ENCODE data around the gene UPK3BL1. TPM values are rescaled to one million over a fixed set of nuclear protein-coding genes. Genes with fewer than 3 reads are reported as not detected.
"Not testable (repeated sequence)": the region's sequence is repeated elsewhere in the genome, so short reads cannot be mapped to it uniquely, and the experiment has no call there.

UPK3BL1 gene, protein sequence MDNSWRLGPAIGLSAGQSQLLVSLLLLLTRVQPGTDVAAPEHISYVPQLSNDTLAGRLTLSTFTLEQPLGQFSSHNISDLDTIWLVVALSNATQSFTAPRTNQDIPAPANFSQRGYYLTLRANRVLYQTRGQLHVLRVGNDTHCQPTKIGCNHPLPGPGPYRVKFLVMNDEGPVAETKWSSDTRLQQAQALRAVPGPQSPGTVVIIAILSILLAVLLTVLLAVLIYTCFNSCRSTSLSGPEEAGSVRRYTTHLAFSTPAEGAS
- 10.0 TPM for total RNA-seq

DNA sequence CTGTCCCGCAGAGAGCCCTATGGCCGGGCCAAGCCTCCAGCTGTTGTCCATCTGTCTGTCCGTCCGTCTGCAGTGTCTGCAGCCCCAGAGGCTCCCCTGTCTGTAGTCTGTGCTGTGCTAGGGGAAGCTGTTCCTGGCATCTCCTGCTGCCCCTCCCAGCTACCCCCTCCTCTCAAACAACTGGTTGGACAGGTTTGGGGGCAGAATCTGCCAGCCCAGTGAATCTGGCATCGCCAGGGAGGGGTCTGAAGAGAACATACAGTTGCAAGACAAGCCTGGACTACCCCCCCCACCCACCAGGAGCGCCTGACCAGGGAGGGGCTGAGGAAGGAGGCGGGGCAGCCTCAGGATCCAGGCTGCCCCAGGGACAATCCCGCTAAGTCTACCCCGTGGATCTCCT, at the start of gene UPK3BL1:
TSS of gene UPK3BL1 (minus strand) at position 101 of the 400 bp plus-strand sequence. CDS start at position 51, 50 bp downstream.
- ATAC-seq; DNase-seq (ENCODE audit: low spot score): not testable (repeated sequence)

GRCh38 chr7:102690602-102691001, 48.0 kb upstream of the UPK3BL1 start:
- not testable (repeated sequence) for ATAC-seq; DNase-seq (ENCODE audit: low spot score)

DNA sequence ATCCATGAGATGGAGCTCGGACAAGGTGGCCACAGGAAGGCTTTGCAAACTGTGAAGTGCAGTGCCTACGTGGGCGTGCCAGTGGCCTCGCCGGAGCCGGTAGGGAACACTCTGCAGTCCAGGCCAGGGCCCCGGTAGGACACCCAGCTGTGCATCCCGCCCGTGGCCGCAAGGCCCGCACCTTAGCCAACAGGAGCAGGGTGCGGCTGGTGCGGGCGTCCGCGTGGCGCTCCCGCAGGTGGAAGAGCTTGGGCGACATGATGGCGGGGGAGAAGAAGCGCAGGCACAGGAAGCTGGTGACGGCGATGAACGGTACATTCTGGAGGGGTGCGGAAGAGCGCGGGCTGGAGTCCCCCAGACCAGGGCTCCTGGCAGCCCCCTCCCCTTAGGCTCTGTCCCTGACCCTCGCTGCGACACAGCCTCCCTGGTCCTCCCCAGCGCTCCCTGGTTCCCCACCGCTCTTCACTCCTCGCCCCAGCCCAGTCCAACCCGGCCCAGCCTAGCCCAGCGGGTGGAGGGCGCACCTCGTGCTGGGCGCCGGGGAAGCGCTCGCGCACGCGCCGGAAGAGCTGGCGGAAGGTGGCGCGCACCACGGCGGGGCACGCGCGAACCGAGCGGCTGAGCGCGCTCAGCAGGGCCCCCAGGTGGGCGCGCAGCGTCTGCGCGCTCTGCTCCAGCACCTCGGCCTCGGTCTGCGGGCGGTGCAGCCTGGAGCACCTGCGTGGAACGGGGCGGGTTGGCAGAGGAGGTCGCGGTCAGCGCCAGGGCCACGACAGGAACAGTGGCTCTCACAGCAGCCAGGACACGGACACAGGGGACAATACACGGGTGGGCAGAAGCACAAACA, 47.1 kb upstream of the UPK3BL1 start:
- peak; percentile 54 for ATAC-seq
- not testable (repeated sequence) for DNase-seq (ENCODE audit: low spot score)

DNA sequence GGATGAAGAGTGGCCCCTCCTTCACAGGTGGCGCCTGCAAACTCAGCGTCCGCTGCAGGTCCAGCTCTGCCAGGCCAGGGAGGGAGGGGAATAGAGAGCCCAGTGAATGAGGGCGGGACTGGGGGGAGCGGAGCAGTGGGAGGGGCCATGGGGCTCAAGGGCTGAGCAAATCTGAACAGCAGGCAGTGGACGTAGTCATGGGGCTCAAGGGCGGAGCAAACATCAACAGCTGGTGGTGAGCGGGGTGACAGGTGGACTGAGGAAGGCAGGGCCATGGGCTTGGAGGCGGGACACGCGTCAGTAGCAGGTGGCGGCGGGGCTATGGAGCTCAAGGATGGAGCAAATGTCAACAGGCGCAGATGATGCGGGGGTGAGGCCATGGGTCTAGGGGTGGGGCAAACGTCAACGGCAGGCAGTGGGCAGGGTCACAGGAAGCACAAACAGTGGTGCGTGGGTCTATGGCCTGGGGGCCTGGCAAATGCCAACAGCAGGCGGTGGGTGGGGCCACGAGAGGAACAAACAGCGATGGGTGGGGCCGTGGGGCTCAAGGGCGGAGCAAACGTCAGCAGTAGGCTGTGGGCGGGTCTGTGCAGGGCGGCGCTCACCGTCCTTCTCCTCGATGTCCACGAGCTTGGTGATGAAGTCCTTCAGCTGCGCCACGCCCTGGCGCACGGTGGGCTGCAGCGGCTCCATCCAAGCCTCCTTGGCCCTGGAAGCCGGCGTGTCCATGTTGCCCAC, 45.9 kb upstream of the UPK3BL1 start:
- not testable (repeated sequence) for DNase-seq (ENCODE audit: low spot score)
- ATAC-seq = peak; percentile 84

DNA sequence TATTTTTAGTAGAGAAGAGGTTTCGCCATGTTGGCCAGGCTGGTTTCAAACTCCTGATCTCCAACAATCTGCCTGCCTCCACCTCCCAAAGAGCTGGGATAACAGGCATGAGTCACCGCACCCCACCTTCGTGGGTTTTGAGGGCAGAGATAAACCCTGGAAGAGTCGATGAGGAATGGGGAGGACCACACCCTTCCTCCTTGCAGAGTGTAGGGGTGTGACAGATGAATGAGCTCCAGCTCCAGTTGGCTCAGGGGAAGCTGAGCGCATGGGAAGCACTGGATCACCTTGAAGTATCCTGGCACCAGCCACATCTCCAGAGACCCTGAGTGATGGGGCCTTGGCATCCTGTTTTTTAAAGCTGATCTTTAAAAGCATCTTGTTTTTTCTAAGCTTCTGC, 40.0 kb upstream of the UPK3BL1 start:
- ATAC-seq; DNase-seq (ENCODE audit: low spot score): not testable (repeated sequence)

GRCh38 chr7:102680780-102681179, 38.2 kb upstream of the UPK3BL1 start:
- not testable (repeated sequence) for DNase-seq (ENCODE audit: low spot score); ATAC-seq

DNA sequence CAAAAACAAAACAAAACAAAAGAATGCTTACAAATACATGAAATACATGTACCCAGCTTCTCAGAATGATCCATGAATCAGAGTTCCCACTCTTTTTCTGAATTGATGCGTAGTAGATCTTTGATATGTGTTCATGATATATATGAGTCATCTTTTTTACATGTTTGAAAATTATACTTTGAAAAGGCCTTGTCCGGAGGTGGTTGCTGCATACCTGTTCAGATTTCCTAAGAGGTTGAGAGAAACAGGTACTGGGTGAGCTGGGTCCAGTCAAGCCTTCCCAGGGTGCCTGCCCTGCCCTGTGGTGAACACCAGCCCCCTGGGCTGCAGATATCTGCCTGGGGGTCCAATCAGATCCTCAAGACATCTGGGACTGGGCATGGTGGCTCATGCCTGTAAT, 33.0 kb upstream of the UPK3BL1 start:
- not testable (repeated sequence) for ATAC-seq; DNase-seq (ENCODE audit: low spot score)

DNA sequence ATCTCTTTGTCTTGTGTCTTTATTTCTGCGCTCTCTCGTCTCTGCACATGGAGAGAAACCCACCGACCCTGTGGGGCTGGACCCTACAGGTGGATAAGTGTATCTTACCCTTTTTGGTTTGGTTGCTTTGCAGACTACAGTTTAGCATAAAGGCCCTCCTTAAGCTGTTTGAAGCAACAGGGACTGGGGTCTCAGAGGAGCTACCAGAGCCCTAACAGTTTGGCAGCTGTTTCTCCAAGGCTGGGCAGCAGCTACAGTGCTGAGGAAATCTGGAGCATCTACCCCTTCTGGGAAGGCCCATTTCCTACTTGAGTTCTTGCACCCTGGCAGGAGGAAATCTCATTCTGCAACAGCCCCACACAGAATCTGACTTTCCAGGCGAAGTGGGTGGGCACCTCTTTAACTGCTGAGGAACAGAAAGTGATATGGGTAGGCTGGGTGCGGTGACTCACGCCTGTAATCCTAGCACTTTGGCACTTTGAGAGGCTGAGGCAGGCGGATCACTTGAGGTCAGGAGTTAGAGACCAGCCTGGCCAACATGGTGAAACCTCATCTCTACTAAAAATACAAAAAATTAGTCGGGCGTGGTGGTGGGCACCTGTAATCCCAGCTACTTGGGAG, 31.0 kb upstream of the UPK3BL1 start:
- ATAC-seq; DNase-seq (ENCODE audit: low spot score): not testable (repeated sequence)

DNA sequence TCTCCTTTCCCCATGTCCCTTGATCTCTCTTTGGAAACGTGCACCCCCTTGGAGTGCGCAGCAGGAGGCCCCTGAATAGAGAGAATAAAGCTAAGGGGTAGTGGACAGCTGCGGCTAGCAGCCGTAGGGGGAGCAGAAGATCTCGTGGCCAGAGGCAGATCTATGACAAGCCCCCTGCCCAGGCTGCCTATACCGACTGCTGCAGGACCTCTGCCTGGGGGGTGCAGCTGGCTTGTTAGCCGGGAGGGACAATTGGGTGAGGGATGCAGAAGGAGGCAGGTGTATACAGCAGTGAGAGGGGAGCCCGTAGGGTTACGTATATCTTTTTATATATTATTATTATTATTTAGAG, 29.3 kb upstream of the UPK3BL1 start:
- ATAC-seq; DNase-seq (ENCODE audit: low spot score): not testable (repeated sequence)

DNA sequence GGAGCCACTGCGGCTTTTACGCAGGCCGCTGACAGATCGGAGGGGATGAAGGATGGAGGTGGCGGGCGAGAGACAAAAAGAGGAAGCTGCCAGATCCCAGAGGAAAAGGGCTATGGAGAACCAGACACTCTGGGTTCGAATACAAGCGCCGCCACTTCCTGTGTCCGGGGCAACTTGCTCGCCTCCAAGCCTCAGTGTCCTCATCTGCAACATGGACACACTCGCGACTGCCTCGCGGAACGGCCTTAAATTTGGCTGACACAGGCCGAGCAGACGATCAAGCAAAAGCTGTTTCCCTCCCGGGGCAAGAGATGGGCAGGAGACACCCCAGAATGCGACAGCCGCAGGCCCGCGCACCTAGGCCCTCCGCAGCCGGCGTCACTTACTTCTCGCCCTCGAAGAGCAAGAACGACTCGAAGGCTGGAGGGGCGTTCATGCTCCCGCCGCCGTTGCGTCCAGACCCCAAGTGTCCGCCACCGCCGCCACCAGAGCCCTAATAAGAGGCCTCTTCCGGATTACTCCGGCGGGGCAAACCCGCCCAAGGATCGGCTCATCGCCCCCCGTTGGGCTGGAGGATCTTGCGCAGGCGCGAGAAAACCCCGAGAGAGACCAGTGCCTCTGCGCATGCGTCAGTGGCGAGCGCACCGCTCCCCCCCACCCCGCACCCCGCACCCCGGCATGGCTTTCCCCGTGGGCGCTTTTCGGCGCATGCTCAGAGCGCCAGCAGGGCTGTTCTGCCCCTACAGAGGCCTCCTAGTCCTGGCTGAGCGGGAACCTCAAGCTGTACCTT, 28.8 kb upstream of the UPK3BL1 start, which contains the start of gene POLR2J2:
TSS of gene POLR2J2 (minus strand) at position 498 of the 790 bp plus-strand sequence. CDS start at position 436, 62 bp downstream.
- DNase-seq (ENCODE audit: low spot score) (peak; percentile 41), ATAC-seq (peak; percentile 57)

- peak; percentile 45 for DNase-seq (ENCODE audit: low spot score)
Observed at GRCh38 chr7:102667523-102667922, 24.9 kb upstream of the UPK3BL1 start.

DNA sequence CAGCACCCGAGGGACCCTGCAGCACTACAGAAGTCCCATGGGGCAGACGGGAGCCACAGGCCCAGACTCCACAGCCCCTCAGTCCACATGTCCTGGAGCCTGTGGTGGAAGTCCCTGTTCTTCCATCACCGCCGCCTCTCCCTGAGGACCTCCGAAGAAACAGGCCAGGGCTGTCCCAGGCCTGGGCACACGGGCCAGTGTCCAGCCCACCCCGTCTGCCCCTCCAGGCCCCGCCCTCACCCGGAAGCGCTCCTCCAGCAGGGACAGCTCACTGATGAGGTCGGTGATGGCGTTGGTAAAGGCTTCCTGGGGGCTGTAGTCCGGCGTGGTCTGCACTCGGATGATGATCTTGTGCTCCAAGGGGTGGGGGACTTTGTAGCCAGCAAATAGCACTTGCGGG, 24.3 kb upstream of the UPK3BL1 start:
- not testable (repeated sequence) for ATAC-seq; DNase-seq (ENCODE audit: low spot score)

More at GRCh38 chr7:102667523-102667922, 24.9 kb upstream of the UPK3BL1 start:
- ATAC-seq = peak; percentile 68

GRCh38 chr7:102664765-102665164, 22.2 kb upstream of the UPK3BL1 start:
- ATAC-seq; DNase-seq (ENCODE audit: low spot score): not testable (repeated sequence)

DNA sequence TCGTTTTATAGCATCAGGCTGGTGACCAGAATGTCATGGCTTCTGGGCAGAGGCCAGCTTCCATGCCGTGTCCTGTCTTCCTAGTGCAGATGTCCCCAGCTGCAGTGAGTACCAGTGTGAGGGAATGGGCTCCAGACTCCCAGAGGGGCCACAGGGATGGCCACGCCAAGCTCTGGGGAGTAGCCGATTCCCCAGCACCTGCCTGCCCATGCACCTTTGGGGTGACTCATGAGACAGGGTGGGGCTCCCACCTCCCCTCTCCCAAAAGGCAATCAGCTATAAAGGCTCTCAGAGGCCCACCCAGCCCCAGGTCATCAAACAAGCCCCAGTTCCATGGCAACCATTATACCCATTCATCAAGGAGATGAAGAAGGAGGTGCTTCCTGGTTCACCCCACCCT, 7.3 kb upstream of the UPK3BL1 start, which contains the start of gene SPDYE2B:
TSS of gene SPDYE2B (plus strand) at position 396 of the 400 bp plus-strand sequence. CDS start 2,030 bp downstream, outside the sequence.
- peak; percentile 14 for ATAC-seq
- not testable (repeated sequence) for DNase-seq (ENCODE audit: low spot score)

GRCh38 chr7:102647813-102648212, 5.2 kb upstream of the UPK3BL1 start:
- peak; percentile 42 for DNase-seq (ENCODE audit: low spot score)
- peak; percentile 18 for ATAC-seq

GRCh38 chr7:102643404-102643803, 813 bp upstream of the UPK3BL1 start:
- not testable (repeated sequence) for ATAC-seq; DNase-seq (ENCODE audit: low spot score)

- DNase-seq (ENCODE audit: low spot score) = peak; percentile 42
Observed at GRCh38 chr7:102638848-102639247, 3.7 kb downstream of the UPK3BL1 start.

DNA sequence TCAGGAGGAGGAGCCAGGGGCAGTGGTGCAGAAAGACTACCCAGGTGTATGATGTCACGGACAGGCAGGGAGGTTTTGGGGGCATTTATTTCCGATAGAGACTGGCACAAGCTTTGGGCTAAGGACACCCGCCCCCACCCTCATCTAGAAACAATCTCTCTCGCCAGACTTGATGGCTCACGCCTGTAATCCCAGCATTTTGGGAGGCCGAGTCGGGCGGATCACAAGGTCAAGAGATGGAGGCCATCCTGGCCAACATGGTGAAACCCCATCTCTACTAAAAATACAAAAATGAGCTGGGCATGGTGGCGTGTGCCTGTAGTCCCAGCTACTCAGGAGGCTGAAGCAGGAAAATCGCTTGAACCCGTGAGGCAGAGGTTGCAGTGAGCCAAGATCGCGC, 5.6 kb downstream of the UPK3BL1 start:
- not testable (repeated sequence) for ATAC-seq
- peak; percentile 37 for DNase-seq (ENCODE audit: low spot score)

More at GRCh38 chr7:102638848-102639247, 3.7 kb downstream of the UPK3BL1 start:
- peak; percentile 2 for ATAC-seq

DNA sequence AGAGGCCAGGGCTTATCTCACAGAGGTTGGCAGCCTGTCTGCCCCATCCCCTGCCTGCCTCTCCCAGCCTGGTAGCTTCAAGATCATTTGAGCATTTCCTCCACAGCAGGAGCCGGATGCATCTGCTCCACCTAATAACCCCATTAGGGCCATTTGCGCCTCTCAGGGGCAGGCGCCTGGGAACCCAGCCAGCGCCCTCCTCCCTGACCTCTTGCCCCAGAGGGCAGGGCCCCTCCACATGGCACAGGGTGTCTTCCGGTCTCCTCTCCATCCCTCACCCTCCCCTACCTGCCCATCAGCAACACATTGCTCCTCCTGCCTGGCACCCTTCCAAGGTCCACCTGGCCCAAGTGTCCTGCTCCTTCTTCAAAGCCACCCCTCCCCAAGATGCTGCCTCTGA, 7.2 kb downstream of the UPK3BL1 start:
- peak; percentile 54 for ATAC-seq
- not testable (repeated sequence) for DNase-seq (ENCODE audit: low spot score)
